GM21576 (cell line): ENCODE results near the gene FNDC3A.
"Not testable (repeated sequence)": the region's sequence is repeated elsewhere in the genome, so short reads cannot be mapped to it uniquely, and the experiment has no call there.

Source experiments
- ATAC-seq: cut with Tn5 transposase; IDR thresholded peaks from one replicate; pipeline ENCODE4 v1.9.1; 2021; ENCODE audit warnings: mild to moderate bottlenecking, moderate library complexity; ENCODE audit not compliant: unreplicated experiment

Gene FNDC3A

GRCh38 chr13:48976576-48977285, 1.0 kb downstream of the FNDC3A start:
- ATAC-seq, result peak; percentile 7

GRCh38 chr13:48977286-48977625, 1.5 kb downstream of the FNDC3A start:
- ATAC-seq, result no peak

DNA sequence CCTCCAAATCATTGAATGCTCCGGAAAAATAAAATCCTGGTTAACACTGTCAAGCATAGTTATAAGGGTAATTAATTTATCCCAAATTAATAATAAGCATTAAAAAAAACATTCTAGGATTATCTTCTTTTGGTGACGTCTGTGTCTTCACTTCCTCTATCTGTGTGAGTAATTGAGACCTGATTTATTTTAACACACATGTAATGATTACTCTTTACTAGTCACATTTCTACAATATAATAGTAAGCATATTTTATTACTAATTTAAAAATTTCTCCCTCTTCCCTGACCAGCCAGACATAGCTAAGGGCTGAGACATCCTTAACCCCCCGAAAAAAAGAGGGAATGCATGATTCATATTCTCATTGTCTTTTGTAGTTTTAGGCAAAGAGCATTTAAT, 2.3 kb downstream of the FNDC3A start:
- no peak for ATAC-seq

DNA sequence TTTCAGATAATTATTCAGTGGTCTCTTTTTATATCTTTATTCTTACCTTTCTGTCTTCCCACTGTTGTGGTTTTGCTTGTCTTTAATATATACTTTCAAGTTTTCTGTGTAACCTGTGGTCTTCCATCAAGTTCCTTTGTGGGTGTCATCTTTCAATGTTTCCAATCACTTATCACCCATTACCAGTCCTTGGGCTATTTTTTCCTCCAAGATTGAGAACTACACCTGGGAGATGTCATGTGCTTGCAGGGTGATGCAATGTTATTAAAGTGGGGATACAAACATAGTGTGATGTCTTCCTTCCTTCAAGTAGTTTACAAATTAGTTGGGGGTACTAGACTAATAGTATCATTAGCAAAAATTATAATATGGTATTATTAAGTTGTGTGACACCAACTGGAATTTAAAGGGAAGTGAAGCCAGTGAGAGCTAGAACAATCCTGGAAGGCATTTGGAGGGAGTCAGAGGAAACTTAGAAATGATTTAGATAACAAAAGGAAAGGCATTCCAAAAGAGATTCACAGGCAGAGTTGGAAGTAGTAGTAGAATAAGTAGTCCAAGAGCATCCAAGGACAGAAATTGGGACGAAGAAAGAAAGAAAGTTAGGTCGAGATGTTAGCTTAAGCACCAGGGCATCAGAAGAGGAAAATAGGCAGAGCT, 3.4 kb downstream of the FNDC3A start:
- no peak for ATAC-seq

DNA sequence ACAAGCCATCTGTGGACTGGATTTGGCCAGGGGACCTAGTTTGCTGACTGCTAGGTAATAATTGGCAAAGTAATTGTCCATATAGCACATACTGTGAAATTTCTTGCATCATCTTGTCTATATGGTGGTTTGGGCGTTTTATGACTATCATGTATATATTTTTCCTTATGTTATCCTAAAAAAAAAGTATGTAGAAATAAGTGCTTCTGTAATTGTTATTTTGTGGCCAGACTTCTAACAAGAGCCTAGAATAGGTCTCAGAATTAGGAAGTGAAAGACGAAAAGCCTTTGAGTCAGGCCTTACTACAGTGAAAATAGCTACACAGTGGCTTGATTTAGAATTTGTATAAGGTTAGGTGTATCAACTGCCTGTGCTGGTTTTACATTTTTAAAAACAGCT, 4.2 kb downstream of the FNDC3A start:
- ATAC-seq, result peak; percentile 47

DNA sequence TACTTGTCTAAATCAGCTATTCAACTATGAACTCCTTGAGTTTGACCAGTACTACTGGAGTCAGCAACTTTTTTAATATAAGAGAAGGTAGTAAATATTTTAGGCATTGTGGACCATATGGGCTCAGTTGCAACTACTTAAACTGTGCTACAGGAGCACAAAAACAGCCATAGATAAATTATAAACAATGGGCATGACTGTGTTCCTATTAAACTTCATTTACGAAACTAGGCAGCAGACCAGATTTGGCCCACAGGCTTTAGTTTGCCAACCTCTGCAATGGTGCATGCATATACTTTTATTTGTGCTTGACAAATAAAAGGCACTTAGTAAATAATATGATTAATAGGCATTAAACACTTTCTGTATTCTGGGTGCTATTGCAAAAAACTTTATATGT, 7.6 kb downstream of the FNDC3A start:
- ATAC-seq, result no peak

DNA sequence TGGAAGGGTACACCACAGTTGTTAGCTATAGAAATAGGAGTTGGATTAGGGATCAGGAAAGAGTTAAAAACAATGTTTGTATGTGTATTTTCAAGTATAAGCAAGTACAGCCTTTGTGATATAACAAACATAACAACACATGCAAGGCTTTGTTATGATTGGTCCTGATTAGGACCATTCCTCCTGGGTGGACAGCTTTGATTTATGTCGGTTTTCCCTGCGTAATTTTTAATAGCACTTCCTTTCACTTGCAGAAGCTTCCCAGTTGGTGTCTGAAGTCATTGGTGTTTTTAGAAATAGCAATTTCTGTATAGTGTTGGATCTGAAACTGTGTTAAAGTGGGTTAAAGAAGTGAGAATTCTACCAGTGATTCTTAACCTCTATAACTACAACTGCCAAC, 10.0 kb downstream of the FNDC3A start:
- no peak for ATAC-seq

DNA sequence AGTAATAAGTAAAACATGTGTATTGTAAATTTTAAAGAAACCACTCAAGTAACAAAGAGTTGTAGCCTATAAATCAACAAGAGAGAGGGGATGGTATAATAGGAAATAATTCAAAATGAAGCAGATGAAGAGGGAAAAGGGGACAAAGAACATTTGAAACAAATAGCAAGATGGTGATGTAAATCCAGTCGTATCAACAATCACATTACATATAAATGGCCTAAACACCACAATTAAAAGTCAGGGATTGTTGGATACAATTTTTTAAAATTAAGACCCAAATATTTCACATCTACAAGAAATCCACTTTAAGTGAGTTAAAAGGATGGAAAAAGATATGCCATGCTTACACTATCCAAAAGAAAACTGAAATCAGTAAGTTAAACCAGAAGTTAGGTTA, 15.2 kb downstream of the FNDC3A start:
- no peak for ATAC-seq

DNA sequence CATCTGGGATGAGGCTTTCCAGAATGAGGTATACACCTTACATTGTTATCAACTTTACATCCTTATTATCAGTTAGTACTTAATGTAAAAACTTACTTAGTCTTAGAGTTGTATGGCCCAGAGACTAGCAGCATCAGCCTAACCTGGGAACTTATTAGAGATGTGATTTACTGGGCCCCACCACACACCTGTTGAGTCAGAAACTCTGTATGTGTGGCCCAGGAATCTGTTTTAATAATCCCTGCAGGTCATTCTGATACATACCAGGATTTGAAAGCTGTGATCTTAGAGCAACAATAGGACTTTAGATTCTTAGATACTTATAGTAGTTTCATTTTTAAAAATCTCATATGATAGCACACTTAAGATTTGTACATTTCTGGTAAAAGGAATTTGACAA, 17.4 kb downstream of the FNDC3A start:
- ATAC-seq, result no peak

DNA sequence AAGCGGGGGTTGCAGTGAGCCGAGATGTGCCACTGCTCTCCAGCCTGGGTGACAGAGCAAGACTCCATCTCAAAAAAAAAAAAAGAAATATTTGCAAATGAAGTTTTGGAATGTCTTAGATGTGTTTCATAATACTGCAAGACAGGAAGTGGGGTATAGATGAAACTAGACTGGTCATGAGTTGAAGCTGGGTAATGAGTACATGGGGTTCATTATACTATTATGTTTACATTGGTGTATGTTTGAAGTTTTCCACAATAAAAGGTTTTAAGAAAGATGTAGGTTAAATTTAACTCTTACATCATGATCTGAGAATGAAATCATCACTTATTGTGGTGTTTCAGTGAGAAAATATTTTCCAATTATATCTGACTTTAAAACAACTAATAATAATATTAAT, 19.0 kb downstream of the FNDC3A start:
- no peak for ATAC-seq

GRCh38 chr13:48998641-48999292, 23.1 kb downstream of the FNDC3A start:
- ATAC-seq, result no peak

DNA sequence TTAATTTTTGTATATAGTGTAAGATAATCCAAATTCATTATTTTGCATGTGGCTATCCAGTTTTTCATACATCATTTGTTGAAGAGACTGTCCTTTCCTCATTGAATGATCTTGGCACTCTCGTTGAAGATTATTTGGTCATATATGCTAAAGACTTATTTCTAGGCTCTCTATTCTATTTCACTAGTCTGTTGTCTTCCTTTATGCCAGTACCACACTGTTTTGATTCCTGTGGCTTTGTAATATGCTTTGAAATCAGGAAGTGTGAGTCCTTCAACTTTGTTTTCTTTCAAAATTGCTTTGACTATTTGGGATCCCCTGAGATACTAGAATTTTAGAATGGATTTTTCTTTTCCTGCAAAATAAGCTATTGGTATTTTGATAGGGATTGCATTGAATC, 24.5 kb downstream of the FNDC3A start:
- no peak for ATAC-seq

DNA sequence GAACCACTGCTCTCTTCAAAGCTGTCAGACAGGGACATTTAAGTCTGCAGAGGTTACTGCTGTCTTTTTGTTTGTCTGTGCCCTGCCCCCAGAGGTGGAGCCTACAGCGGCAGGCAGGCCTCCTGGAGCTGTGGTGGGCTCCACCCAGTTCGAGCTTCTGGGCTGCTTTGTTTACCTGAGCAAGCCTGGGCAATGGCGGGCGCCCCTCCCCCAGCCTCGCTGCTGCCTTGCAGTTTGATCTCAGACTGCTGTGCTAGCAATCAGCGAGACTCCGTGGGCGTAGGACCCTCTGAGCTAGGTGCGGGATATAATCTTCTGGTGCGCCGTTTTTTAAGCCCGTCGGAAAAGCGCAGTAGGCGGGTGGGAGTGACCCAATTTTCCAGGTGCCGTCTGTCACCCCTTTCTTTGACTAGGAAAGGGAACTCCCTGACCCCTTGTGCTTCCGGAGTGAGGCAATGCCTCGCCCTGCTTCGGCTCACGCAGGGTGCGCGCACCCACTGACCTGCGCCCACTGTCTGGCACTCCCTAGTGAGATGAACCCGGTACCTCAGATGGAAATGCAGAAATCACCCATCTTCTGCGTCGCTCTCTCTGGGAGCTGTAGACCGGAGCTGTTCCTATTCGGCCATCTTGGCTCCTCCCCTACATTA, 43.4 kb downstream of the FNDC3A start:
- ATAC-seq, result not testable (repeated sequence)

GRCh38 chr13:49020328-49020727, 44.6 kb downstream of the FNDC3A start:
- ATAC-seq, result no peak

- ATAC-seq, result no peak
Measured at GRCh38 chr13:49020940-49021553, 45.3 kb downstream of the FNDC3A start.

- no peak for ATAC-seq
Measured at GRCh38 chr13:49021953-49022352, 46.2 kb downstream of the FNDC3A start.

- no peak for ATAC-seq
Measured at GRCh38 chr13:49022472-49023144, 46.9 kb downstream of the FNDC3A start.

DNA sequence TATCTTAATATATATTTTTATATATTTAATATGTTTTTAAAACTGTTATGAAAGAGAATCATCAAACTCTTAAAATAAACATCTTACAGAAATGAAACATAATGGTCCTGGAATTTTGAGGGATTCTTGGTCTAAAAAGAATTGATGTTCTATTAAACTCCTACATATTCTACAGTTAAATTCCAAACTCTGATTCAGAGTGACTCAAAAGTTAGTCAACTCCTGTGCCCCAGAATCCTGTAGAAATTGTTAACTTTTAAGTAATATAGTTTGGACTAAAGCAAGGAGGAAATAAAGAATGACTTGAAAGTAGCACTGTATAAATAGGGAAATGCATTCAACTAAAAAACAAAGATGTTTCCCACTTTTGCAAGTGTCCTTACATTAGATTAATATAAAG, 47.7 kb downstream of the FNDC3A start:
- ATAC-seq, result no peak

DNA sequence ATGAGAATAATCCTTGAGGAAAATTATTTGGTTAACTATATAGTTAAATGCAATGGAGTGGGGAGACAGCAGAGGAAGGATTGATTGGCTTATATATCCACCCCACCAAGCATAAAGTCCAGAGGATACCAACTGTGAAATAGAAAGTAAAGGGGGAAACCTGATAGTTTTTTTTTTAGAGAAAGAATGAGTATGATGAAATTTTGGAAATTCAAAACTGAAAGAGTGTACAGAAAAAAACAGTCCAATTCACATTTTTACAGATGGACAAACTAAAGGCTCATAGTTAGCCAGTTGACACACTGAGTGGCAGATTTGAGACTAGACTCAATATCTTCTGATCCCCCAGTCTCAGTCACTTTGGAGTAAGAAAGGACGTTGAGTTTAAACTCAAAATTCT, 51.1 kb downstream of the FNDC3A start:
- no peak for ATAC-seq

GRCh38 chr13:49029570-49029969, 53.9 kb downstream of the FNDC3A start:
- no peak for ATAC-seq

DNA sequence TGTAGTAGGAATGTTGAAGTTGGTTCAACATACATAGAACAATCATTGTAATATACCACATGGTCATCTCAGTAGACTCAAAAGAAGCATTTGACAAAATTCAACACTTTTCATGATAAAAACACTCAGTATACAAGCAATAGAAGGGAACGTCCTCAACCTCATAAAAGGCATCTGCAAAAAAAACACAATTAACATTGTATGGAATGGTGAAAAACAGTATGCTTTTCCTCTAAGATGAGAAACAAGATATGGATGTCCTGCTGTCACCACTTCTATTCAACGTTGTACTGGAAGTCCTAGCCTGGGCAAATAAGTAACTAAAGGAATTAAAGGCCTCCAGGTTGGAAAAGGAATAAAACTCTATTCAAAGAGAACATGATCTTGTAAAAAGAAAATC, 54.5 kb downstream of the FNDC3A start:
- no peak for ATAC-seq
